Measurements from ENCODE around the gene ELP4.

- TF ChIP-seq GATA3 (IDR thresholded peaks at IDR 0.05; ENCODE audit: low read depth, low read length) (no peak), GATA2 (IDR thresholded peaks at IDR 0.05; ENCODE audit: low read depth, low read length) (no peak)
Observed at GRCh38 chr11:31720671-31721365, 211.3 kb downstream of the ELP4 start.

All from SH-SY5Y (cell line).